Osteocyte (in vitro differentiated cells): ENCODE measurements around the gene CAMK1D. TPM values are rescaled to one million over a fixed set of nuclear protein-coding genes. Genes with fewer than 3 reads are reported as not detected.
"Not testable (repeated sequence)": the region's sequence is repeated elsewhere in the genome, so short reads cannot be mapped to it uniquely, and the experiment has no call there.

Source experiments
- DNase-seq: peaks from one replicate; pipeline ENCODE4 v3.0.0; 2021; ENCODE audit warnings: mixed read lengths; ENCODE audit not compliant: unreplicated experiment; ENCODE audit errors: extremely low spot score
- H3K27ac Mint-ChIP-seq: one replicate; pipeline ENCODE4 v1.8.0; 2021; ENCODE audit warnings: mild to moderate bottlenecking, mixed read lengths; ENCODE audit not compliant: unreplicated experiment
- H3K27me3 Mint-ChIP-seq: one replicate; pipeline ENCODE4 v1.8.0; 2021; ENCODE audit warnings: mixed read lengths; ENCODE audit not compliant: unreplicated experiment
- H3K36me3 Mint-ChIP-seq: one replicate; pipeline ENCODE4 v1.8.0; 2021; ENCODE audit warnings: mixed read lengths; ENCODE audit not compliant: unreplicated experiment
- H3K4me1 Mint-ChIP-seq: one replicate; pipeline ENCODE4 v1.8.0; 2021; ENCODE audit warnings: mixed read lengths; ENCODE audit not compliant: unreplicated experiment
- H3K4me3 Mint-ChIP-seq: one replicate; pipeline ENCODE4 v1.8.0; 2021; ENCODE audit warnings: mild to moderate bottlenecking, moderate library complexity, mixed read lengths; ENCODE audit not compliant: unreplicated experiment
- H3K9me3 Mint-ChIP-seq: one replicate; pipeline ENCODE4 v1.8.0; 2021; ENCODE audit warnings: mixed read lengths; ENCODE audit not compliant: unreplicated experiment
- CTCF ChIP-seq: fragments of 200-600 bp; sonication (generic); IDR thresholded peaks from 2 replicates; pipeline ENCODE4 v1.5.0; 2021; ENCODE audit warnings: antibody characterized with exemption, mild to moderate bottlenecking, moderate library complexity
- total RNA-seq: library from RNA; stranded (reverse); gene quantifications from 2 replicates; pipeline ENCODE4 v1.2.1, GENCODE V29; 2021

CAMK1D gene
- total RNA-seq, 1 donor from 2014 or later: 13.7 TPM

- Mint-ChIP-seq H3K36me3 (no peaks in the 10 kb centered on the region), H3K27me3 (peaks cover 5% of the 10 kb centered on the region), H3K4me3 (no peak overlapping the region), H3K27ac (no peak overlapping the region), H3K9me3 (no peaks in the 10 kb centered on the region), H3K4me1 (peaks cover 12% of the 10 kb centered on the region)
- TF ChIP-seq CTCF: no peak
- no peak for DNase-seq
Observed at GRCh38 chr10:12435348-12435747, 86.0 kb downstream of the CAMK1D start.

- Mint-ChIP-seq H3K27me3 (peaks cover 3% of the 10 kb centered on the region), H3K4me3 (no peak overlapping the region), H3K9me3 (no peaks in the 10 kb centered on the region), H3K36me3 (no peaks in the 10 kb centered on the region), H3K27ac (no peak overlapping the region), H3K4me1 (peaks cover 12% of the 10 kb centered on the region)
- DNase-seq: no peak
- TF ChIP-seq CTCF: no peak
Observed at GRCh38 chr10:12438919-12439692, 89.8 kb downstream of the CAMK1D start.

- H3K27me3 Mint-ChIP-seq, H3K27ac Mint-ChIP-seq, H3K36me3 Mint-ChIP-seq, DNase-seq, H3K9me3 Mint-ChIP-seq, H3K4me3 Mint-ChIP-seq: not testable (repeated sequence)
- H3K4me1 Mint-ChIP-seq: peaks cover 14% of the 10 kb centered on the region
Observed at GRCh38 chr10:12439767-12440166, 90.4 kb downstream of the CAMK1D start.

GRCh38 chr10:12443026-12443425 lies 93.7 kb downstream of the CAMK1D start:
- Mint-ChIP-seq H3K4me1 (peaks cover 32% of the 10 kb centered on the region), H3K9me3 (no peaks in the 10 kb centered on the region), H3K27ac (no peak overlapping the region), H3K4me3 (no peak overlapping the region), H3K36me3 (no peaks in the 10 kb centered on the region), H3K27me3 (no peaks in the 10 kb centered on the region)
- TF ChIP-seq CTCF: no peak
- DNase-seq: no peak

- TF ChIP-seq CTCF: no peak
- H3K36me3 Mint-ChIP-seq: no peaks in the 10 kb centered on the region
- no peak overlapping the region for H3K4me3 Mint-ChIP-seq
- H3K27me3 Mint-ChIP-seq: no peaks in the 10 kb centered on the region
- no peaks in the 10 kb centered on the region for H3K9me3 Mint-ChIP-seq
- H3K27ac Mint-ChIP-seq: no peak overlapping the region
- peaks cover 31% of the 10 kb centered on the region for H3K4me1 Mint-ChIP-seq
- DNase-seq: no peak
Observed at GRCh38 chr10:12444981-12445700, 95.8 kb downstream of the CAMK1D start.
